Ishikawa (cell line): ENCODE results near the gene FTO.

Experiments
- CREB1 ChIP-seq: IDR thresholded peaks from 2 replicates; pipeline ENCODE4 v1.6.1; 2012; ENCODE audit warnings: low read depth
- EGR1 ChIP-seq: IDR thresholded peaks from 2 replicates; pipeline ENCODE4 v1.6.1; 2012
- RAD21 ChIP-seq: IDR thresholded peaks from 2 replicates; pipeline ENCODE4 v1.6.1; 2012; ENCODE audit warnings: low read depth
- TAF1 ChIP-seq: IDR thresholded peaks from 2 replicates; pipeline ENCODE4 v1.6.1; 2012; ENCODE audit warnings: low read depth, mild to moderate bottlenecking
- TCF12 ChIP-seq: IDR thresholded peaks from 2 replicates; pipeline ENCODE4 v1.6.1; 2012; ENCODE audit warnings: low read depth
- USF1 ChIP-seq: IDR thresholded peaks from 2 replicates; pipeline ENCODE4 v1.6.1; 2012
- YY1 ChIP-seq: IDR thresholded peaks from 2 replicates; pipeline ENCODE4 v1.6.1; 2012; ENCODE audit warnings: low read depth
- TF ChIP-seq, protein P1 (sequence below): IDR thresholded peaks from 2 replicates; pipeline ENCODE4 v1.6.1; 2012; ENCODE audit warnings: low read depth, mild to moderate bottlenecking

DNA sequence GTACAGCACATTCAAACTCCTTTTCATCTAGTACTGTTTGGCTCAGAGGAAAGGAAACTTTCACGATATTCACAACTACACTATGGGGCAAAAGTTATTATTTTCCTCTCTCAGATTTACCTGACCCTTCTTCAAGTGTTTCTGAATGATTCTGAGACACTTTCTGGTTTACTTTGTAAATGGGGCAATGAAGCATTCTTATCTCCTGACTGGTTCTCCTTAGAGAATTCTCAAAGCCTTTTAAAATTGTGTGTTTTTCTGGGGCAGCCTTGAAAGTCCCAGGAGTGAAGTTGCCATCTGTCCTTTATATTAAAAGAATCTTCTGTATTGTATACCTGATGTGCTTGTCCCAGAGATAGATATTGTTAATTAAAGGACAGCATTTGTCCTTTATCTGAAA lies 264.9 kb downstream of the FTO start:
- TF ChIP-seq TAF1, result no peak
- TF ChIP-seq, protein P1, sequence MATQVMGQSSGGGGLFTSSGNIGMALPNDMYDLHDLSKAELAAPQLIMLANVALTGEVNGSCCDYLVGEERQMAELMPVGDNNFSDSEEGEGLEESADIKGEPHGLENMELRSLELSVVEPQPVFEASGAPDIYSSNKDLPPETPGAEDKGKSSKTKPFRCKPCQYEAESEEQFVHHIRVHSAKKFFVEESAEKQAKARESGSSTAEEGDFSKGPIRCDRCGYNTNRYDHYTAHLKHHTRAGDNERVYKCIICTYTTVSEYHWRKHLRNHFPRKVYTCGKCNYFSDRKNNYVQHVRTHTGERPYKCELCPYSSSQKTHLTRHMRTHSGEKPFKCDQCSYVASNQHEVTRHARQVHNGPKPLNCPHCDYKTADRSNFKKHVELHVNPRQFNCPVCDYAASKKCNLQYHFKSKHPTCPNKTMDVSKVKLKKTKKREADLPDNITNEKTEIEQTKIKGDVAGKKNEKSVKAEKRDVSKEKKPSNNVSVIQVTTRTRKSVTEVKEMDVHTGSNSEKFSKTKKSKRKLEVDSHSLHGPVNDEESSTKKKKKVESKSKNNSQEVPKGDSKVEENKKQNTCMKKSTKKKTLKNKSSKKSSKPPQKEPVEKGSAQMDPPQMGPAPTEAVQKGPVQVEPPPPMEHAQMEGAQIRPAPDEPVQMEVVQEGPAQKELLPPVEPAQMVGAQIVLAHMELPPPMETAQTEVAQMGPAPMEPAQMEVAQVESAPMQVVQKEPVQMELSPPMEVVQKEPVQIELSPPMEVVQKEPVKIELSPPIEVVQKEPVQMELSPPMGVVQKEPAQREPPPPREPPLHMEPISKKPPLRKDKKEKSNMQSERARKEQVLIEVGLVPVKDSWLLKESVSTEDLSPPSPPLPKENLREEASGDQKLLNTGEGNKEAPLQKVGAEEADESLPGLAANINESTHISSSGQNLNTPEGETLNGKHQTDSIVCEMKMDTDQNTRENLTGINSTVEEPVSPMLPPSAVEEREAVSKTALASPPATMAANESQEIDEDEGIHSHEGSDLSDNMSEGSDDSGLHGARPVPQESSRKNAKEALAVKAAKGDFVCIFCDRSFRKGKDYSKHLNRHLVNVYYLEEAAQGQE, result no peak
- TF ChIP-seq YY1, result no peak
- no peak for TF ChIP-seq TCF12
- TF ChIP-seq USF1, result no peak
- TF ChIP-seq CREB1, result no peak
- no peak for TF ChIP-seq EGR1
- no peak for TF ChIP-seq RAD21
